ENCODE measurements around the gene POLR1G. TPM values are rescaled to one million over a fixed set of nuclear protein-coding genes. Genes with fewer than 3 reads are reported as not detected.

POLR1G gene
- total and polyA plus RNA-seq, 9 of the 15 experiments (the other 6 are each of a cell fraction or from before 2014, with no cell fraction given) = 3.0 to 50.1 (median 27.4) TPM

DNA sequence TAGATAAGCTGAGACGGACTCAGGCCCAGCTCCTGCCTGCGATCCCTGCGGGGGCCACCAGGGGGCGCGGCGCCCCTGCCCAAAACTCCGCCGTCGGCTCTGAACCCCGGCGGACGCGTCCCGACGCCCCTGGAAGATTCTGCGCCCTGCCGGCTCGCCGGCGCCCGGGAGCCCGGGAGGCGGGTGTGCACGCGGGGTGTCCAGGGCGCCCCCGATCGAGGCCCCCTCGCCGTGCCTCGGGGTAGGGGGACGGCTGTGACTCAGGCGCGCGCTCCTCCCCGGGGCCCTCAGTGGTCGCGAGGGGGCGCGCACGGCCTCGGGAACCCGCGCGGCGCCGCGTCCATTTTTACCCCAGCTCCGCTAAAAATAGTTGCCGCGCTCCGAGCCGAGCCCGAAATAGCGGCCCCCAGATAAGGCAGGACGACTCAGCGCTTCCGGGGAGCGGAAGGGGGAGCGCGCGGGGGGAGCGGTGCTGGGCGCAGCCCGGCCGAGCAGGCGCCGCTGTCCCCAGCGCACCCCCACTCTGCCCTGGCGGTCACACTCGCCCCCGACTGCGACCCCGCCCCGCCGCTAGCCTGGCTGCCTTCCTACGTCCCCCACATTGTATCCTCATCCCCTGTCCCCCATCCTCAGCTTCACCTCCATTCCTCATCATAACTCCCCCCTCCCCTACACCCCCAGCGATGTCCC lies 33.3 kb downstream of the POLR1G start (continued):
- peak; percentile 99 for TF ChIP-seq CXXC5 (CRISPR knock-in tag; IDR thresholded peaks at IDR 0.05)
- TF ChIP-seq RBM25 (IDR thresholded peaks at IDR 0.05; ENCODE audit: low read depth, low read length, severe bottlenecking) = peak; percentile 61
- TF ChIP-seq, protein P1, sequence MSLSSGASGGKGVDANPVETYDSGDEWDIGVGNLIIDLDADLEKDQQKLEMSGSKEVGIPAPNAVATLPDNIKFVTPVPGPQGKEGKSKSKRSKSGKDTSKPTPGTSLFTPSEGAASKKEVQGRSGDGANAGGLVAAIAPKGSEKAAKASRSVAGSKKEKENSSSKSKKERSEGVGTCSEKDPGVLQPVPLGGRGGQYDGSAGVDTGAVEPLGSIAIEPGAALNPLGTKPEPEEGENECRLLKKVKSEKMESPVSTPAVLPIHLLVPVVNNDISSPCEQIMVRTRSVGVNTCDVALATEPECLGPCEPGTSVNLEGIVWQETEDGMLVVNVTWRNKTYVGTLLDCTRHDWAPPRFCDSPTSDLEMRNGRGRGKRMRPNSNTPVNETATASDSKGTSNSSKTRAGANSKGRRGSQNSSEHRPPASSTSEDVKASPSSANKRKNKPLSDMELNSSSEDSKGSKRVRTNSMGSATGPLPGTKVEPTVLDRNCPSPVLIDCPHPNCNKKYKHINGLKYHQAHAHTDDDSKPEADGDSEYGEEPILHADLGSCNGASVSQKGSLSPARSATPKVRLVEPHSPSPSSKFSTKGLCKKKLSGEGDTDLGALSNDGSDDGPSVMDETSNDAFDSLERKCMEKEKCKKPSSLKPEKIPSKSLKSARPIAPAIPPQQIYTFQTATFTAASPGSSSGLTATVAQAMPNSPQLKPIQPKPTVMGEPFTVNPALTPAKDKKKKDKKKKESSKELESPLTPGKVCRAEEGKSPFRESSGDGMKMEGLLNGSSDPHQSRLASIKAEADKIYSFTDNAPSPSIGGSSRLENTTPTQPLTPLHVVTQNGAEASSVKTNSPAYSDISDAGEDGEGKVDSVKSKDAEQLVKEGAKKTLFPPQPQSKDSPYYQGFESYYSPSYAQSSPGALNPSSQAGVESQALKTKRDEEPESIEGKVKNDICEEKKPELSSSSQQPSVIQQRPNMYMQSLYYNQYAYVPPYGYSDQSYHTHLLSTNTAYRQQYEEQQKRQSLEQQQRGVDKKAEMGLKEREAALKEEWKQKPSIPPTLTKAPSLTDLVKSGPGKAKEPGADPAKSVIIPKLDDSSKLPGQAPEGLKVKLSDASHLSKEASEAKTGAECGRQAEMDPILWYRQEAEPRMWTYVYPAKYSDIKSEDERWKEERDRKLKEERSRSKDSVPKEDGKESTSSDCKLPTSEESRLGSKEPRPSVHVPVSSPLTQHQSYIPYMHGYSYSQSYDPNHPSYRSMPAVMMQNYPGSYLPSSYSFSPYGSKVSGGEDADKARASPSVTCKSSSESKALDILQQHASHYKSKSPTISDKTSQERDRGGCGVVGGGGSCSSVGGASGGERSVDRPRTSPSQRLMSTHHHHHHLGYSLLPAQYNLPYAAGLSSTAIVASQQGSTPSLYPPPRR (CRISPR knock-in tag; IDR thresholded peaks at IDR 0.05; ENCODE audit: borderline replicate concordance) = no peak
- TF ChIP-seq PHF21A (IDR thresholded peaks at IDR 0.05; ENCODE audit: borderline replicate concordance, low read depth) = no peak
- TF ChIP-seq TAF1 (IDR thresholded peaks at IDR 0.05; ENCODE audit: control insufficient read depth, extremely low read depth, insufficient read depth, low read length, severe bottlenecking) = peak; percentile 35
- TF ChIP-seq ZNF174 (CRISPR knock-in tag; IDR thresholded peaks at IDR 0.05) = no peak
- TF ChIP-seq ZNF134 (CRISPR knock-in tag; conservative IDR thresholded peaks at IDR 0.05) = no peak
- TF ChIP-seq, protein P2, sequence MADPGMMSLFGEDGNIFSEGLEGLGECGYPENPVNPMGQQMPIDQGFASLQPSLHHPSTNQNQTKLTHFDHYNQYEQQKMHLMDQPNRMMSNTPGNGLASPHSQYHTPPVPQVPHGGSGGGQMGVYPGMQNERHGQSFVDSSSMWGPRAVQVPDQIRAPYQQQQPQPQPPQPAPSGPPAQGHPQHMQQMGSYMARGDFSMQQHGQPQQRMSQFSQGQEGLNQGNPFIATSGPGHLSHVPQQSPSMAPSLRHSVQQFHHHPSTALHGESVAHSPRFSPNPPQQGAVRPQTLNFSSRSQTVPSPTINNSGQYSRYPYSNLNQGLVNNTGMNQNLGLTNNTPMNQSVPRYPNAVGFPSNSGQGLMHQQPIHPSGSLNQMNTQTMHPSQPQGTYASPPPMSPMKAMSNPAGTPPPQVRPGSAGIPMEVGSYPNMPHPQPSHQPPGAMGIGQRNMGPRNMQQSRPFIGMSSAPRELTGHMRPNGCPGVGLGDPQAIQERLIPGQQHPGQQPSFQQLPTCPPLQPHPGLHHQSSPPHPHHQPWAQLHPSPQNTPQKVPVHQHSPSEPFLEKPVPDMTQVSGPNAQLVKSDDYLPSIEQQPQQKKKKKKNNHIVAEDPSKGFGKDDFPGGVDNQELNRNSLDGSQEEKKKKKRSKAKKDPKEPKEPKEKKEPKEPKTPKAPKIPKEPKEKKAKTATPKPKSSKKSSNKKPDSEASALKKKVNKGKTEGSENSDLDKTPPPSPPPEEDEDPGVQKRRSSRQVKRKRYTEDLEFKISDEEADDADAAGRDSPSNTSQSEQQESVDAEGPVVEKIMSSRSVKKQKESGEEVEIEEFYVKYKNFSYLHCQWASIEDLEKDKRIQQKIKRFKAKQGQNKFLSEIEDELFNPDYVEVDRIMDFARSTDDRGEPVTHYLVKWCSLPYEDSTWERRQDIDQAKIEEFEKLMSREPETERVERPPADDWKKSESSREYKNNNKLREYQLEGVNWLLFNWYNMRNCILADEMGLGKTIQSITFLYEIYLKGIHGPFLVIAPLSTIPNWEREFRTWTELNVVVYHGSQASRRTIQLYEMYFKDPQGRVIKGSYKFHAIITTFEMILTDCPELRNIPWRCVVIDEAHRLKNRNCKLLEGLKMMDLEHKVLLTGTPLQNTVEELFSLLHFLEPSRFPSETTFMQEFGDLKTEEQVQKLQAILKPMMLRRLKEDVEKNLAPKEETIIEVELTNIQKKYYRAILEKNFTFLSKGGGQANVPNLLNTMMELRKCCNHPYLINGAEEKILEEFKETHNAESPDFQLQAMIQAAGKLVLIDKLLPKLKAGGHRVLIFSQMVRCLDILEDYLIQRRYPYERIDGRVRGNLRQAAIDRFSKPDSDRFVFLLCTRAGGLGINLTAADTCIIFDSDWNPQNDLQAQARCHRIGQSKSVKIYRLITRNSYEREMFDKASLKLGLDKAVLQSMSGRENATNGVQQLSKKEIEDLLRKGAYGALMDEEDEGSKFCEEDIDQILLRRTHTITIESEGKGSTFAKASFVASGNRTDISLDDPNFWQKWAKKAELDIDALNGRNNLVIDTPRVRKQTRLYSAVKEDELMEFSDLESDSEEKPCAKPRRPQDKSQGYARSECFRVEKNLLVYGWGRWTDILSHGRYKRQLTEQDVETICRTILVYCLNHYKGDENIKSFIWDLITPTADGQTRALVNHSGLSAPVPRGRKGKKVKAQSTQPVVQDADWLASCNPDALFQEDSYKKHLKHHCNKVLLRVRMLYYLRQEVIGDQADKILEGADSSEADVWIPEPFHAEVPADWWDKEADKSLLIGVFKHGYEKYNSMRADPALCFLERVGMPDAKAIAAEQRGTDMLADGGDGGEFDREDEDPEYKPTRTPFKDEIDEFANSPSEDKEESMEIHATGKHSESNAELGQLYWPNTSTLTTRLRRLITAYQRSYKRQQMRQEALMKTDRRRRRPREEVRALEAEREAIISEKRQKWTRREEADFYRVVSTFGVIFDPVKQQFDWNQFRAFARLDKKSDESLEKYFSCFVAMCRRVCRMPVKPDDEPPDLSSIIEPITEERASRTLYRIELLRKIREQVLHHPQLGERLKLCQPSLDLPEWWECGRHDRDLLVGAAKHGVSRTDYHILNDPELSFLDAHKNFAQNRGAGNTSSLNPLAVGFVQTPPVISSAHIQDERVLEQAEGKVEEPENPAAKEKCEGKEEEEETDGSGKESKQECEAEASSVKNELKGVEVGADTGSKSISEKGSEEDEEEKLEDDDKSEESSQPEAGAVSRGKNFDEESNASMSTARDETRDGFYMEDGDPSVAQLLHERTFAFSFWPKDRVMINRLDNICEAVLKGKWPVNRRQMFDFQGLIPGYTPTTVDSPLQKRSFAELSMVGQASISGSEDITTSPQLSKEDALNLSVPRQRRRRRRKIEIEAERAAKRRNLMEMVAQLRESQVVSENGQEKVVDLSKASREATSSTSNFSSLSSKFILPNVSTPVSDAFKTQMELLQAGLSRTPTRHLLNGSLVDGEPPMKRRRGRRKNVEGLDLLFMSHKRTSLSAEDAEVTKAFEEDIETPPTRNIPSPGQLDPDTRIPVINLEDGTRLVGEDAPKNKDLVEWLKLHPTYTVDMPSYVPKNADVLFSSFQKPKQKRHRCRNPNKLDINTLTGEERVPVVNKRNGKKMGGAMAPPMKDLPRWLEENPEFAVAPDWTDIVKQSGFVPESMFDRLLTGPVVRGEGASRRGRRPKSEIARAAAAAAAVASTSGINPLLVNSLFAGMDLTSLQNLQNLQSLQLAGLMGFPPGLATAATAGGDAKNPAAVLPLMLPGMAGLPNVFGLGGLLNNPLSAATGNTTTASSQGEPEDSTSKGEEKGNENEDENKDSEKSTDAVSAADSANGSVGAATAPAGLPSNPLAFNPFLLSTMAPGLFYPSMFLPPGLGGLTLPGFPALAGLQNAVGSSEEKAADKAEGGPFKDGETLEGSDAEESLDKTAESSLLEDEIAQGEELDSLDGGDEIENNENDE (IDR thresholded peaks at IDR 0.05; ENCODE audit: low read depth, low read length) = no peak

Measured in K562 (cell line).